PFSK-1 (cell line): ENCODE measurements around the gene SKIC2.

Source experiments
- FOXP2 ChIP-seq: optimal IDR thresholded peaks from 2 replicates; pipeline ENCODE3; 2011; ENCODE audit warnings: borderline replicate concordance, control low read depth, inconsistent platforms; ENCODE audit not compliant: insufficient read depth; ENCODE audit errors: extremely low read length, extremely low read depth
- POLR2AphosphoS5 ChIP-seq: IDR thresholded peaks from 2 replicates; pipeline ENCODE4 v1.6.1; 2012; ENCODE audit warnings: low read depth, mild to moderate bottlenecking, control low read depth, low read length, moderate library complexity
- SIN3A ChIP-seq: IDR thresholded peaks from 2 replicates; pipeline ENCODE4 v1.6.1; 2012; ENCODE audit warnings: mild to moderate bottlenecking, low read length, moderate library complexity, borderline replicate concordance; ENCODE audit not compliant: insufficient read depth
- TAF1 ChIP-seq: IDR thresholded peaks from 2 replicates; pipeline ENCODE4 v1.6.1; 2012; ENCODE audit warnings: low read length, control low read depth, borderline replicate concordance; ENCODE audit not compliant: insufficient read depth
- TF ChIP-seq, protein P1 (sequence below), 2 experiments: IDR thresholded peaks; 2 replicates each; pipeline versions ENCODE4 v1.6.1 to v1.8.0; 2011 to 2012; ENCODE audit warnings: low read depth in 2 of 2, low read length in 2 of 2, control low read depth in 1 of 2, inconsistent platforms in 1 of 2, mild to moderate bottlenecking in 1 of 2, moderate library complexity in 1 of 2; ENCODE audit not compliant: insufficient read depth in 1 of 2

The SKIC2 gene

DNA sequence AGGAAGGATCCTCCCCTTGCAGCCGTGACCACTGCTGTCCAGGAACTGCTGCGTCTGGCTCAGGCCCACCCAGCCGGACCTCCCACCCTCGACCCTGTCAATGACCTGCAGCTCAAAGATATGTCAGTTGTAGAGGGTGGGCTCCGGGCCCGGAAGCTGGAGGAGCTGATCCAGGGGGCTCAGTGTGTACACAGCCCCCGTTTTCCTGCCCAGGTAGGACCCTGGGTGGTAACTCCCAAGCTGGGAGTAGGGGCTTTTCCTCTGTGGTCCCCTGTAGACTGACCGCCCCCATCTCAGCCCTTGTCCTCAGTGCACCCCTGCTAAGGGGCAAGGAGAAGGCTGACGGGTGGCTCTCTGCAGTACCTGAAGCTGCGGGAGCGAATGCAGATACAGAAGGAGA is 9.4 kb downstream of the SKIC2 start:
- TF ChIP-seq FOXP2 (no peak), SIN3A (no peak), TAF1 (no peak), POLR2AphosphoS5 (no peak)
- TF ChIP-seq, protein P1, sequence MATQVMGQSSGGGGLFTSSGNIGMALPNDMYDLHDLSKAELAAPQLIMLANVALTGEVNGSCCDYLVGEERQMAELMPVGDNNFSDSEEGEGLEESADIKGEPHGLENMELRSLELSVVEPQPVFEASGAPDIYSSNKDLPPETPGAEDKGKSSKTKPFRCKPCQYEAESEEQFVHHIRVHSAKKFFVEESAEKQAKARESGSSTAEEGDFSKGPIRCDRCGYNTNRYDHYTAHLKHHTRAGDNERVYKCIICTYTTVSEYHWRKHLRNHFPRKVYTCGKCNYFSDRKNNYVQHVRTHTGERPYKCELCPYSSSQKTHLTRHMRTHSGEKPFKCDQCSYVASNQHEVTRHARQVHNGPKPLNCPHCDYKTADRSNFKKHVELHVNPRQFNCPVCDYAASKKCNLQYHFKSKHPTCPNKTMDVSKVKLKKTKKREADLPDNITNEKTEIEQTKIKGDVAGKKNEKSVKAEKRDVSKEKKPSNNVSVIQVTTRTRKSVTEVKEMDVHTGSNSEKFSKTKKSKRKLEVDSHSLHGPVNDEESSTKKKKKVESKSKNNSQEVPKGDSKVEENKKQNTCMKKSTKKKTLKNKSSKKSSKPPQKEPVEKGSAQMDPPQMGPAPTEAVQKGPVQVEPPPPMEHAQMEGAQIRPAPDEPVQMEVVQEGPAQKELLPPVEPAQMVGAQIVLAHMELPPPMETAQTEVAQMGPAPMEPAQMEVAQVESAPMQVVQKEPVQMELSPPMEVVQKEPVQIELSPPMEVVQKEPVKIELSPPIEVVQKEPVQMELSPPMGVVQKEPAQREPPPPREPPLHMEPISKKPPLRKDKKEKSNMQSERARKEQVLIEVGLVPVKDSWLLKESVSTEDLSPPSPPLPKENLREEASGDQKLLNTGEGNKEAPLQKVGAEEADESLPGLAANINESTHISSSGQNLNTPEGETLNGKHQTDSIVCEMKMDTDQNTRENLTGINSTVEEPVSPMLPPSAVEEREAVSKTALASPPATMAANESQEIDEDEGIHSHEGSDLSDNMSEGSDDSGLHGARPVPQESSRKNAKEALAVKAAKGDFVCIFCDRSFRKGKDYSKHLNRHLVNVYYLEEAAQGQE (IDR thresholded peaks at IDR 0.05; ENCODE audit: insufficient read depth in 1 of 2, low read depth in 2 of 2, low read length in 2 of 2) = no peak

DNA sequence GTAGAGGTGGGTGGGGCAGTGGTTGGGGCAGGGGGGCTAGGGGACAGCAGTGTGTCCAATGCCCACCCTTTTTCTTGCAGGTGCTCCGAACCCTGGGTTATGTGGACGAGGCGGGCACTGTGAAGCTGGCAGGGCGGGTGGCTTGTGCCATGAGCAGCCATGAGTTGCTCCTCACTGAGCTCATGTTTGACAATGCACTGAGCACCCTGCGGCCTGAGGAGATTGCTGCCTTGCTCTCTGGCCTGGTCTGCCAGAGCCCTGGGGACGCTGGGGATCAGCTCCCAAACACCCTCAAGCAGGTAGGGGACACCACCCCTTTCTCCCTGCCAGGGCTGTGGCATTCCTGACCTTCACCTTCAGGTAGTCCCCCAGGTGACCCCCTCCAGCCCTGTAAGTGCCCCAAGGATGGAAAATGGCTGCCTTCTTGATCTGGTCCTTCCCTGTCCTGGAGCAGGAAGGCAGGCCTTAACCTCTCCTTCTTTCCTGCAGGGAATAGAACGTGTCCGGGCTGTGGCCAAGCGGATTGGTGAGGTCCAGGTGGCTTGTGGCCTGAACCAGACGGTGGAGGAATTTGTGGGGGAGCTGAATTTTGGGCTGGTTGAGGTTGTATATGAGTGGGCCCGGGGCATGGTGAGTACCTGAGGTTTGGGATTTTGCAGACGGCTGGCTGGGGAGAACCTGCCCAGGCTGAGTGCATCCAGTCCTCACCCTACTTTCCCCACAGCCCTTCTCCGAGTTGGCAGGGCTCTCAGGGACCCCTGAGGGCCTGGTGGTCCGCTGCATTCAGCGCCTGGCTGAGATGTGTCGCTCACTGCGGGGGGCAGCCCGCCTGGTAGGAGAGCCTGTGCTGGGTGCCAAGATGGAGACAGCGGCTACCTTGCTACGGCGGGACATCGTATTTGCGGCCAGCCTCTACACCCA is 10.1 kb downstream of the SKIC2 start:
- TF ChIP-seq SIN3A (no peak), FOXP2 (no peak), POLR2AphosphoS5 (no peak), TAF1 (no peak)
- TF ChIP-seq, protein P1 (IDR thresholded peaks at IDR 0.05; ENCODE audit: insufficient read depth in 1 of 2, low read depth in 2 of 2, low read length in 2 of 2) = no peak

DNA sequence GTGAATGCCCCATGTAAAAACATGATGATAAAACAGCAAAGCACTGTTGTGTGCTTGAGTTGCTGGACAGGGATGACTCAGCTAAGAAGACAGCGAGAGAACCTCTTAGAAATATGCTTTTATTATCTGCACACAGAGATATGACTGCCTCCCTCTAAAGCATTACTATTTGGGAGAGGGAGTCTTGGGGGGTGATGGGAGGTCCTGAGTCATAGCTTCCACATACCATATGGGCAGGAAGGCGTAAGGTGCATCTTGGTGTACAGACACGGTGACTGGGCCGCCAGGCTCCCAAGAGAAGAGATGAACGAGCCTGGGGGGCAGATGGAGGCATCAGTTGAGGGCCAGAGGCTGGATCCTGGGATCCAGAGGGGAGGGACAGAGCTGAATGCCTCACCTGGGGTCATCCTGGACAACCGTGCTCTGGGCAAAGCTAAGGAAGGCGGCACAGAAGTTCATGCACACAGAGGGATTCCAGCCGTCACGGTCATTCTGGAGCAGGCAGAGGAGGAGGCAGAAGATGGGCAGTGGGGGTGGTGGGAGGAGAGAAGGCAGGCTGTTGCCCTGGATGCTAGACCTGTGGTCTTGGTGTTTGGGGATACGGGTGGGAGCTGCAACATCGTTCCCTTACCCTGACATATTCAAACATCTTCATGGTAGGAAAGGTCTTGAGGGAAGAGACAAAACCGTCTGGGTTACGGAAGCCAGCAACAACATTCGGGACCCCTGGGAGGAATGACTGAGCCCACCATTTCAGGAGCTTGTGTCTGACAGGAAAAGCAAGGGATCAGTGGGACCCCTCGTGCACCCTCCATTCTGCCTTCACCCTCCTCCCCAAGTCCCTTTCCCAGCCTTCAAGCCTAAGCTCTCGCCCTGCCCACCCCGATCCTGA is 11.0 kb downstream of the SKIC2 start:
- TF ChIP-seq POLR2AphosphoS5 (no peak), SIN3A (no peak), TAF1 (no peak), FOXP2 (no peak)
- TF ChIP-seq, protein P1 (IDR thresholded peaks at IDR 0.05; ENCODE audit: insufficient read depth in 1 of 2, low read depth in 2 of 2, low read length in 2 of 2) = no peak

DNA sequence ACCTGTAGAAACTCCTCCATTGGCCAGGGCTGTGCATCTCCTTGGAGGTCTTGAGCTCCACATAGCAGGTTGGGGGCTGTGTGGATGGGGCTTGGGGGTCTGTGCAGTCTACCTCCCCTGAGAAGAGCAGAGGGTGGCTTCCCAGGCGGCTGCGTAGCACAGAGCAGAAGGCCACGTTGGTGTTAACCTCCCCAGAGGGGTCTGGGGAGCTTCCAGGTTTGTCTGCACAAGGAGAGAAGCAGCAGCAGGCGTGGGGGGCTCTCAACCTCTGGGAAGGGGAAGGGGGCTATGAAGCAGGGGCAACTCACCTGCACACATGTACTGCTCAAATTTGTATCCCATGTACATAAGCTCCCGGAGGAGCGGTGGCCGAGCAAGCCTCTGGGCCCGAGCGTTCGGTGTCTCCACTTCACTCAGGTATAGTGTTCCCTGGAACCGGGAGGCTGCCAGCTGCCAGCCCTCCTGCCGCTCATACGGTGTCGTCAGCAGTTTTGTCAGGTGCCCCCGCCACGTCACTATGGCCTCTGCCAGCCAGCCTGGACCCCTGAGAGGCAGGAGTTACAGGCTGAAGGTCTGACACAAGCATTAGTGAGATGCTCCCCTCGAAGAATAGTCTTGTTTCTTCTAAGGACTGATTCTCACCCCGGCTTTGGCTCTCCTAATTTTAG is 11.8 kb downstream of the SKIC2 start:
- TF ChIP-seq FOXP2 (no peak), POLR2AphosphoS5 (peak; percentile 67), SIN3A (no peak), TAF1 (peak; percentile 5; the same call in 1 of the 2 replicates)
- TF ChIP-seq, protein P1 (IDR thresholded peaks at IDR 0.05; ENCODE audit: insufficient read depth in 1 of 2, low read depth in 2 of 2, low read length in 2 of 2) = no peak
